DMS153 treated with DMSO at 0.1 percent for 48 hours (cell line): ENCODE measurements around the gene IQCH.
"Not testable (repeated sequence)": the region's sequence is repeated elsewhere in the genome, so short reads cannot be mapped to it uniquely, and the experiment has no call there.

Experiments
- DNase-seq: peaks from one replicate; lab custom pipeline; 2025; ENCODE audit not compliant: unreplicated experiment; lab: John Stamatoyannopoulos, UW

Gene IQCH

DNA sequence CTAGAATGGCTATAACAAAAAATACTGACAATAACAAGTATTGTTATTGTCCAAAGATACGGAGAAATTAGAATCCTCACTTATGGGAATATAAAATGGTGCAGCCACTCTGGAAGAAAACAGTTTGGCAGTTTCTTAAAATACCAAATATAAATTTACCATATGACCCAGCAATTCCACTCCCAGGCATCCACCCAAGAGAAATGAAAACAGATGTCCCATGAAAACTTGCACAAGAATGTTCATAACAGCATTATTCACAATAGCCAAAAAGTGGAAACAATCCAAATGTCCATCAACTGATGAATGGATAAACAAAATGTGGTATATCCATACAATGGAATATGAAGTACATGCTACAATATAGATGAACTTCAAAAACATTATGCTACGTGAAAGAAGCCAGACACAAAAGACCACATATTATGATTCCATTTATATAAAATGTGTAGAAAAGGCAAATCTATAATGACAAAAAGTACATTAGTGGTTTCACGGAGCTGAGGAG, 9.6 kb upstream of the IQCH start:
- DNase-seq: no peak

DNA sequence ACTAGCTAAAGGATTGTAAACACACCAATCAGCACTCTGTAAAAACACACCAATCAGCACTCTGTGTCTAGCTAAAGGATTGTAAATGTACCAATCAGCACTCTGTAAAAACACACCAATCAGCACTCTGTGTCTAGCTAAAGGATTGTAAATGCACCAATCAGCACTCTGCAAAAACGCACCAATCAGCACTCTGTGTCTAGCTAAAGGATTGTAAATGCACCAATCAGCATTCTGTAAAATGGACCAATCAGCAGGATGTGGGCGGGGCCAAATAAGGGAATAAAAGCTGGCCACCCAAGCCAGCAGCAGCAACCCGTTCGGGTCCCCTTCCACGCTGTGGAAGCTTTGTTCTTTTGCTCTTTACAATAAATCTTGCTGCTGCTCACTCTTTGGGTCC, 8.0 kb upstream of the IQCH start:
- DNase-seq: not testable (repeated sequence)

- DNase-seq: no peak
Measured at GRCh38 chr15:67248011-67248505, 6.5 kb upstream of the IQCH start.

DNA sequence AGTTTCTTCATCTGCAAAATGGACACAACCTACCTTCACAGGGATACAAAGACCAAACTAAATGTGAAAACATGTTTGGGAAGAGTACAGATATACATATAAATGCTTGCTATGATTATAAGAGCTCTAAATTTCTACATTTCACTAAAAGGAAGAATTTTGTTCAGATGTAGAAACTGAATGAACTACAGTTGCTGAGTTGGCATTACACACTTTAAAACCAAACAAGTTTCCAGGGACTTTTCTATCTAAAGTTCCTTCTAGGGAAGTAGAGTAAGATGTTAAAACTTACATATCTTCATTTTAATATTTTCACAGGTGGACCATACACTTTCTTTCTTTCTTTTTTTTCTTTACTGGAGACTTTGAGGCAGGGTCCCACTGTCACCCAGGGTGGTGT, 4.8 kb upstream of the IQCH start:
- no peak for DNase-seq

- DNase-seq: no peak
Measured at GRCh38 chr15:67251318-67251717, 3.3 kb upstream of the IQCH start.

DNA sequence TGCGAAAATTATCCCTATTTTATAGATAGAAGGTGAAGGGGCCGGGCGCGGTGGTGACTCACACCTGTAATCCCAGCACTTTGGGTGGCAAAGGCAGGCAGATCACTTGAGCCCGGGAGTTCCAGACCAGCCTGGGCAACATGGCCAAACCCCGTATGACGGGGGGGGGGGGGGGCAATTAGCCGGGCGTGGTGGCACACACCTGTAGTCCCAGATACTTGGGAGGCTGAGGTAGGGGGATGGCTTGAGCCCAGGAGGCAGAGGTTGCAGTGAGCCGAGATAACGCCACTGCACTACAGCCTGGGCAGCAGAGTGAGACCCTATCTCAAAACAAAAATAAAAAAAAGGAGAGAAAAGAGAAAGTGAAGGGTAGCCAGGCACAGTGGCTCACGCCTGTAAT, 1.5 kb upstream of the IQCH start:
- no peak for DNase-seq

DNA sequence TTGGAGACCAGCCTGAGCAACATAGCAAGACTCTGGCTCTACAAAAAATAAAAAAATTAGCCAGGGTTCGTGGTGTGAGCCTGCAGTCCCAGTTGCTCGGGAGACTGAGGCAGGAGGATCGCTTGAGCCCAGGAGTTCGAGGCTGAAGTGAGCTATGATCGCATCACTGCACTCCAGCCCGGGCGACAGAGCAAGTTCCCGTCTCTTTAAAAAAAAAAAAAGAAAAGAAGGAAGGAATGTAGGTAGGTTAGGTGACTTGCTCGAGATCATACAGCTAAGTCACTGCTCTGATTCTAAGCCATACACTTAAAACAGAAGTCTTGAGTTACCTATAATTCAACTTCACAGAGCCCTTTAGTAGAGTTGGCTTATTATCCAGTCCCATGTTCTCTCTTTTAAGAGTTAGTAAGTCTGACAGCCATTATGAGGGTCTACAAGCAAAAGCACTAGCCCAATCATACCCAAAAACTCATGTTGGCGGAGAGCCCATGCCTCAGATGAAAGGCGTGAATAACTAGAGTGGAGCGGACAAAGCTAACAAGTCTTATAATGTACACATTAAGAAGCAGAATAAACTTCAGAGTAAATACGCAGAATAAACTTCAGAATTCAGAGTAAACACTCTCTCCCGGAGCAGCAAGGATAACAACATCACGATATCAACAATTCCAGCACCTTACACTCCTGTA, 893 bp upstream of the IQCH start:
- DNase-seq: no peak

GRCh38 chr15:67256051-67256450, 1.5 kb downstream of the IQCH start:
- no peak for DNase-seq

DNA sequence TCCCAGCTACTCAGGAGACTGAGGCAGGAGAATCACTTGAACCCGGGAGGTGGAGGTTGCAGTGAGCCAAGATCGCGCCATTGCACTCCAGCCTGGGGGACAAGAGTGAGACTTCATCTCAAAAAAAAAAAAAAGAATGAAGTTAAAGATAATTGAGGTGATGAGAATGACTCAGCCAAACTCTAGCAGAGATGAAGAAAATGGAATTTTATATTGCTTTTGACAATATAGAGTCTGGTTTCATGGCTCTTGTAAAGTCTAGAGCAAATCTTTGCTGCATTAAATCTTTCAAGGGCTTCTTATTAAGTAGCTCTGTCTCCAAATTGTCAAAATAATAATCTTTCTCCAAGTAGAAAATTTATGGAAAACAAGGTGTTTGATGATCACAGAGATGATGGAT, 3.8 kb downstream of the IQCH start:
- not testable (repeated sequence) for DNase-seq

- no peak for DNase-seq
Measured at GRCh38 chr15:67259379-67259778, 4.8 kb downstream of the IQCH start.

GRCh38 chr15:67259806-67260205, 5.2 kb downstream of the IQCH start:
- DNase-seq: no peak

DNA sequence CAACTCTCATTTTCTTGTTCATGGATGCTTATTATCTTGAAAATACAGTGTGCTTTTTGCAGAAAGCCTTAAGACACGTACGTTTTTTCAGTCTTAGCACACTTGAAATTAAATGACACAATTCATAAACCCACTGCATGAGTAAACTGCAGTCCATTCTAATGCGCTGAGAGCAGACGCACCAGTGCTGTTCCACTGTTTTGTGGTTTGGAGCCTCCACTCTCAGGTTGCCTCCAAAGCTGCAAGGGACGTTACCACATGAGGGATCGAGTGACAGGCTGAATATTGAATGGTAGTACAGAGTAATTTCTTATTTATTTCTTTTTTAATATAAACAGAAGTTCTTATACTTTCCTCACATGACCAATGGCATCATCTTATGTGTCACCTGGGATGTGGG, 12.3 kb downstream of the IQCH start:
- DNase-seq: no peak

DNA sequence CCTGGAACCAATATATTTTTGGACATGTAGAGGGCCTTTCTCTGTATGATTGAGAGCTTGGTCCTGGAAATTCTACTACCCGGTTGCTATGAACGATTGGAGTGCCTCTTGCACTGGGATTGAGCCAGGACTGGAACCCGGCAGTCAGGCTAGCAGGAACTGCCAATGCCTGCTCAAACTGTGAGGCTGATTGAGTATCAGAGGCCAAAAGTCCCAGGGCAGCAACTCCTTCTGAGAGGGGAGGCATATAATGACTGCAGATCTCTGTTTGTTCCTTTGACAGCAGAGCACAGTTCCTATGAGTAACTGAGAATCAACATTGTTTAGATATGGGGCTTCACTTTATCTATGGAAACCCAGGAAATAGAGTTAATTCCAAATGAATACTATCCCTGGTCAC, 12.9 kb downstream of the IQCH start:
- DNase-seq: no peak

DNA sequence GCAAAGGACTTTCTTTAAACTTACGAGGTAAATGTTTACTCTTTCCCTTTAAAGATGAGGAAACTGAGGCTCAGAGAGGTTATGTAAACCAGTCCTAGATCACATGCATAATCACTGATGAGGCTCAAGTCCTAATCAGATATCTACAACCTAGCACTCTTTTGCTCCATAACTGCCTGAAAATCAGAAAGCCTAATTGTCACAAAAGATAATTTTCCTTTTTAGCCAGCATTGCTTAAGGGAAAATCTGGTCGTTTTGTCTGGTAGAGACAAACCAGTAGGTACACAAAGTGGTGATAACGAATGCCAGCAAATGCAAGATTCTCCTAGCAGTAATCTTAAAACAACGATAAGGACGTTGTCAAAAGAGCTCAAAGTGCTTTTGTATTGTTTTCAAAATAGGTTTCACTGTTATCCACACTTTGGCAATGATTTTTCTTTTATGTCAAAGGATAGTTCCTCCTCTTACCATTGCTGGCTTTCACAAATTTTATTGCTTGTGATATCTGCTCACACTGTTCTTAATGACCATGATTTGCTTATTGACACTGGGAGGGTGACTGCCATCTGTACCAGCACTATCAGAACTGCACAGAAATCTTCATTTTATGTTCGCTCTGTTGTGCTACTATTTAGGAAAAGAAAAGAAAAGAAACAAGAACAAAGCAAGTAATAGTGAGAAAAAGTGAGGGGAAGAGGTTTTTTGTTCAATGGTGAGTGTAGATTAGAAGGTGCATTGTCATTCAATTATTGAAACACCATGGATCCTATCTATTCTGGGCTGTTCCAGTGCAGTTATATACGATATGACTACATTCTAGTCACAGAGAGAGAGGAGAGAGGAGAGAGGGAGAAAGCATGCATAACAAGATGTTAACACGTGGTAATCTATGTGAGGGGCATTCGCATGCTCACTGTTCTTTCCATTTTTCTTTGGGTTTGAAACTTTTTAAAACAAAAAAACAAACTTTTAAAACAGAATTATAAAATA, 13.7 kb downstream of the IQCH start:
- no peak for DNase-seq

GRCh38 chr15:67274236-67274635, 19.6 kb downstream of the IQCH start:
- no peak for DNase-seq

DNA sequence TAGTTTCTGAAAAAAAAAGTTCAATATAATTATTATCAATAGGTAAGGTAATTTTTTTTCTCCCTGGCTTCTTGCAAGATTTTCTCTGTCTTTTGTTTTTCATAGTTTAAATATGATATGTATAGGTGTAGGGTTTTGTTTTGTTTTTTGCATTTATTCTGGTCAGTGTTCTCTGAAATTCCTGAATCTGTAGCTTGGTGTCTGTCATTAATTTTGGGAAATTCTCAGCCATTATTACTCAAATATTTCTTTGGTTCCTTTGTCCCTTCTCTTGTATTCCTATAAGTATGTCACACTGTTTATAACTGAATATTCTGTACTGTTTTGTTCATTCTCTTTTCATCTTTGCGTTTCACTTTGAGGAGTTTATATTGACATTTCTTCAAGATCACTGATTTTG, 22.1 kb downstream of the IQCH start:
- no peak for DNase-seq

- DNase-seq: no peak
Measured at GRCh38 chr15:67280217-67280616, 25.6 kb downstream of the IQCH start.

DNA sequence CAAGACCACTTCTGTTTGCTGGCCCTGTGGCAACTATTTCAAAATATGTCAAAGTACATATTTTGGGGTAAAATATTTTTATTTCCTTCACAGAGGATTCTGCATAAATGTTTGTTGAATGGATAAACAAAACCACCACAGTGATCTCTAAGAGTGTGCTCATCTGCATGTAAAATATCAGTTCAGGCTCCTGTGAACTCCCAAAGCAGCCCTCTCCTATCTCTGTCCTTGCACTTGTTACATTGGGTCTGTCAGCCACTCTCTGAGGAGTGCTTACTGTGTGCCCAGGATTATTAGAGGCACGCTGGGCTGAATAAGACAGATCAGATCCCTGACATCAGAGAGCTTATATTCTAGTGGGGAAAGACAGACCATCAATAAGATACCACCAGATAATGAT, 27.1 kb downstream of the IQCH start:
- DNase-seq: no peak

DNA sequence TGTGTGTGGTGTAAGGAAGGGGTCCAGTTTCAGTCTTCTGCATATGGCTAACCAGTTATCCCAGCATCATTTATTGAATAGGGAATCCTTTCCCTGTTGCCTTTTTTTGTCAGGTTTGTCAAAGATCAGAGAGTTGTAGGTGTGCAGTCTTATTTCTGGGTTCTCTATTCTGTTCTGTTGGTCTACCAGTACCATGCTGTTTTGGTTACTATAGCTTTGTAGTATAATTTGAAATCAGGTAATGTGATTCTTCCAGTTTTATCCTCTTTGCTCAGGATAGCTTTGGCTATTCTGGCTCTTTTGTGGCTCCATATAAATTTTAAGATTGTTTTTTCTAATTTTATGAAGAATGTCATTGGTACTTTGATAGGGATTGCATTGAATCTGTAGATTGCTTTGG, 31.0 kb downstream of the IQCH start:
- not testable (repeated sequence) for DNase-seq

GRCh38 chr15:67286400-67286799, 31.8 kb downstream of the IQCH start:
- not testable (repeated sequence) for DNase-seq

DNA sequence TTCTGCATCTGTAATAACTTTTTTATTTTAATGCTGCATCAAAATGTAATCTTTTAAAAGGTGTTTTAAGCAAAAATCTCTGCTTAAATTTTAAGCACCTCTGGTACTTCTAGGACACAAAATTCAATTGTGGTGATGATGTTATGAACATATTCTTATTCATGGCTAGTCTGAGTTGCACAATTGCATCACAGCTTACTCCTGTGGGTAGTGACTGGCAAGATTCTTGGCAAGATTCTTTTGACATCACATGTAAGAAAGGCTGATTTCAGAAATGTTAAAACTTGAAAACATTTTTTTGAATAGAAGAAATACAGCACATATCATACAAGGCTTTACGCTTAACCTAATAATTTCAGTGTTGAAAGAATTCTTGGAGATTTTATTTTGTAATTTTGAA, 35.7 kb downstream of the IQCH start:
- DNase-seq: no peak

DNA sequence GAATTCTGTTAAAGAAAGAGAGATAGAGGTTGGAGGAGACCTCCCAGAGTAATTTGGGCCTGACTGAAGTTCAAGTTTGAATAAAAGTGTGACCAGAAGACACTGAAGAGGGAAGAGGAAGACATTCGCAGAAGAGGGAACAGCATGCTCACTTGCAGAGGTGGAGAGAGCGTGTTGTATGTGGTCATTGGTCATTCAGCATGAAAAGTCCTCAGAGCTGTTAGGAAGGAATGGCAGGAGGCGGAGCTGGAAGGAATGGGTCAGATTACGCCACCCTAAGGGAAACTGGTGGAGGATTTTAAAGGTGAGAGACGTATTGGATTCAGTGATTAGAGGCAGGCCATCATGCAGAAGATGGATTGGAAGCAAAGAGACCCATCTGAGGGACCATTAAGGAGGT, 41.6 kb downstream of the IQCH start:
- no peak for DNase-seq
